Mucosa of descending colon (tissue), 3 donors: ENCODE measurements around the gene ATG7. TPM values are rescaled to one million over a fixed set of nuclear protein-coding genes. Genes with fewer than 3 reads are reported as not detected.

Experiments
- ATAC-seq: fragments of 200-7000 bp; cut with Tn5 transposase; one replicate; pipeline ENCODE4 v1.9.1; 2020; ENCODE audit warnings: mild to moderate bottlenecking, moderate library complexity
- DNase-seq, 3 donors: peaks; one replicate each; pipeline ENCODE4 v3.0.0-alpha.2; 2020
- H3K36me3 ChIP-seq: fragments of 200-600 bp; one replicate; pipeline ENCODE4 v1.8.0; 2021; ENCODE audit warnings: low read depth, mild to moderate bottlenecking
- H3K4me1 ChIP-seq: fragments of 200-600 bp; one replicate; pipeline ENCODE4 v1.8.0; 2021; ENCODE audit warnings: low read depth, mild to moderate bottlenecking
- H3K4me3 ChIP-seq: fragments of 200-600 bp; one replicate; pipeline ENCODE4 v1.8.0; 2021; ENCODE audit warnings: mild to moderate bottlenecking
- H3K9me3 ChIP-seq: fragments of 200-600 bp; one replicate; pipeline ENCODE4 v1.8.0; 2021; ENCODE audit warnings: mild to moderate bottlenecking
- CTCF ChIP-seq: fragments of 200-600 bp; IDR thresholded peaks from one replicate; pipeline ENCODE4 v1.8.0; 2022; ENCODE audit warnings: antibody characterized with exemption, mild to moderate bottlenecking
- intact Hi-C, 2 donors: fragments of 100-400 bp; cut with DNase I in 1 of 2; cut with micrococcal nuclease in 1 of 2; formaldehyde crosslinking; loops; one replicate each; pipeline versions ENCODE4 v1.11.0 to v1.11.1; 2022; cut with DNase I, micrococcal nuclease
- total RNA-seq, 3 donors: library from RNA; stranded (reverse); fragmentation: NEBNext Ultra II Directional in 2 of 3; extraction: Animal tissue kit (Norgen Biotek cat#: 25700) in 2 of 3; gene quantifications; one replicate each; pipeline versions ENCODE4 v1.2.1 to v1.2.4, GENCODE V29; 2021 to 2023
- donor health status: DM: no; HTN: no; CAD: no; lungs with moderate emphysema.
- donor health status: DM: no; HTN: no; CAD: no.
- donor health status: DM: no; HTN: yes; CAD: no.

Gene ATG7
- total RNA-seq, 3 donors from 2014 or later: 40.4 to 49.6 (median 43.3) TPM

- ATAC-seq (no peak), DNase-seq (no peak)
- intact Hi-C loops: no loop called here
- no peak for TF ChIP-seq CTCF
- Histone ChIP-seq H3K36me3 (no peaks in the 10 kb centered on the region), H3K4me3 (no peak overlapping the region), H3K9me3 (no peaks in the 10 kb centered on the region), H3K4me1 (peaks cover 9% of the 10 kb centered on the region)
Observed at GRCh38 chr3:11288021-11288491, 15.9 kb downstream of the ATG7 start.

- TF ChIP-seq CTCF: no peak
- DNase-seq: no peak
- Histone ChIP-seq H3K9me3 (no peaks in the 10 kb centered on the region), H3K4me3 (no peak overlapping the region), H3K36me3 (no peaks in the 10 kb centered on the region), H3K4me1 (peaks cover 9% of the 10 kb centered on the region)
- ATAC-seq: peak; percentile 71
- intact Hi-C loops: no loop called here
Observed at GRCh38 chr3:11288786-11289637, 16.8 kb downstream of the ATG7 start.

- Histone ChIP-seq H3K9me3 (no peaks in the 10 kb centered on the region), H3K4me3 (no peak overlapping the region), H3K36me3 (no peaks in the 10 kb centered on the region), H3K4me1 (peaks cover 9% of the 10 kb centered on the region)
- no peak for TF ChIP-seq CTCF
- DNase-seq (no peak), ATAC-seq (no peak)
- intact Hi-C loops: no loop called here
Observed at GRCh38 chr3:11289864-11290263, 17.7 kb downstream of the ATG7 start.

- Histone ChIP-seq H3K9me3 (no peaks in the 10 kb centered on the region), H3K36me3 (no peaks in the 10 kb centered on the region), H3K4me3 (no peak overlapping the region), H3K4me1 (peaks cover 9% of the 10 kb centered on the region)
- ATAC-seq (peak; percentile 70), DNase-seq (no peak)
- TF ChIP-seq CTCF: no peak
- intact Hi-C loops: no loop called here
Observed at GRCh38 chr3:11290743-11291680, 18.8 kb downstream of the ATG7 start.

GRCh38 chr3:11291808-11292207 is 19.6 kb downstream of the ATG7 start:
- Histone ChIP-seq H3K36me3 (no peaks in the 10 kb centered on the region), H3K9me3 (no peaks in the 10 kb centered on the region), H3K4me3 (no peak overlapping the region), H3K4me1 (peaks cover 9% of the 10 kb centered on the region)
- DNase-seq (no peak), ATAC-seq (no peak)
- intact Hi-C loops: no loop called here
- no peak for TF ChIP-seq CTCF
